HG02759 (cell line): Measurements from ENCODE around the gene GSG1L.

Experiments
- ATAC-seq: cut with Tn5 transposase; IDR thresholded peaks from one replicate; pipeline ENCODE4 v1.9.1; 2021; ENCODE audit warnings: mild to moderate bottlenecking, moderate library complexity; ENCODE audit not compliant: unreplicated experiment

Gene GSG1L

DNA sequence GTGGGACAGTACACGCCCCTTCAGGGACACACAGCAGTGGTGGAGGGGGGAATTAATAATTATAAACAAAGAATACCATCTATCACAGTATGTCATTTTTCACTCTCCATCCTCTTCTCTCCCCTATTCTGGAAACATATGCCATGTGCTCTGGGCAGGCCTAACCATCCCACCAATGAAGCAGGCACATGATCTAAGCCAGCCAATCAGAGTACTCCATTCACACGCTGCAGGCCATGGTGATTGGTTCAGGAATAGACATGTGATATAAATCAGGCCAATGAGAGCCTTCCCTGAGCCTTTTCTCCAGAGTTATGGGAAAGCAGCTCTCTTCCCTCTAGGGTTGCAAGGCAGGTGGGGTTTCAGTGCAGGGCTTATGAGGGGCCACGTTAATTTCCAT is 36.5 kb downstream of the GSG1L start:
- ATAC-seq: no peak

DNA sequence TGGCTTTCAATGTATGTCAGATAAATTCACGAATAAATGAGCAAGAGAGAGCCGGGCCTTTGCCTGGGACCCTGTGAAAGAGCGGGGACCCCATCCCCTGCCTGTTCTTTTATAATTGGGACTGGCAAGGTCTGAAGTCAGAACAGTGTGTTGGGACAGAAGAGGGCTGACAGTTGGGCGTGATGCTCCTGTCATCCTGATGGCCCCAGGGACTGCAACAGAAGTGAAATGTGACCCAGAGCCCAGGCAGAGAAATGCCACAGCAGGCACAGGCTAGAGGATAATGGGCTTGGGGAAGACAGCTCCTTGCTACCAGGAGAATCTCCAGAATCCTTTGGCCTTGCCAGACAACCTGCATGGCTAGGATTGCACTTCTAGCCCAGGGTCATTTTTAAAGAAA is 37.9 kb downstream of the GSG1L start:
- no peak for ATAC-seq

DNA sequence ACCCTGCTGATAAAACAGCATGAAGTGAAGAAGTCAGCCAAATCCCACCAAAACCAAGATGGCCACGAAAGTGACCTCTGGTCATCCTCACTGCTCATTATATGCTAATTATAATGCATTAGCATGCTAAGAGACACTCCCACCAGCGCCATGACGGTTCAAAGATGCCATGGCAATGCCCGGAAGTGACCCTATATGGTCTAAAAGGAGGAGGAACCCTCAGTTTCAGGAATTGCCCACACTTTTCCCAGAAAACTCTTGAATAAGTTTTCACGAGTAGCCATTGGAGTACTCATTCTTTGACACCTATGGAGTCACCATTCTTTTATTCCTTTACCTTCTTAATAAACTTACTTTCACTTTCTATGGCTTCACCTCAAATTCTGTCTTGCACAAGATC is 44.3 kb downstream of the GSG1L start:
- ATAC-seq: no peak

DNA sequence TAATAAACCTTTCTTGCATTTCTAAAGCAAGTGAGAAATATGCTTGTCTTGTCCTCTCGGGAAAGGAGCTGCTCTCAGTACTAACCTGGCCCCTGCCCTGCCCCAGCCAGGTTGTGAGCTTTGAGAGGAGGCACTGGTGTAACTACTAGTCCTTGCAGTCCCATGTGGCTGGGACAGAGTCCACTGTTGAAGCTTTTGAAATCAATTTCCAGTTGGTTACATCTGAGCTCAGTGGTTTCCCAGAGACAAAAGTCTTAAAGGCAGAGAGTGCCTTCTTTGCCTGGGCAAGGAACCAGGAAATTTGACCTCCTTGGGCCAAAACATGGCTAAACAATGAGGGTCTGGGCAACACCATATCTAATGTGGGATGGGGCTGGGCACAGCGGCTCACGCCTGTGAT is 48.7 kb downstream of the GSG1L start:
- ATAC-seq: no peak

DNA sequence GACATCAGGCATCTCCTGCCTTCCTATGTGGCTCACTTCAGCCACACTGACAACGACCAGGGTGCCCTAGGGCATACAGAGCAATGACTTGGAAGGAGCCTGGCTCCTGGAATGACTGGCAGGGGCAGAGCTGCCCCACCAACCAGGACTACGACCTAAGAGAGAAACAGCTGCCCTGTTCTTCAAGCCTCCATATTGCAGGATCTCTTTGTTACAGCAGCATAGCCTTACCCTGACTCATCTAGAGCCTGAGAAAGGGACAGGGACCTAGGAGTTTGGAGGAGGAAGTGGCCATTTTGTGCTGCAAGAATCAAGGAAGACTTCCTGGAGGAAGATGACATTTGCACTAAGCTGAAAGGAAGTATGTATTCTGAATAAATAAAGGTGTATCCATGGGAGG is 49.6 kb downstream of the GSG1L start:
- ATAC-seq: no peak

DNA sequence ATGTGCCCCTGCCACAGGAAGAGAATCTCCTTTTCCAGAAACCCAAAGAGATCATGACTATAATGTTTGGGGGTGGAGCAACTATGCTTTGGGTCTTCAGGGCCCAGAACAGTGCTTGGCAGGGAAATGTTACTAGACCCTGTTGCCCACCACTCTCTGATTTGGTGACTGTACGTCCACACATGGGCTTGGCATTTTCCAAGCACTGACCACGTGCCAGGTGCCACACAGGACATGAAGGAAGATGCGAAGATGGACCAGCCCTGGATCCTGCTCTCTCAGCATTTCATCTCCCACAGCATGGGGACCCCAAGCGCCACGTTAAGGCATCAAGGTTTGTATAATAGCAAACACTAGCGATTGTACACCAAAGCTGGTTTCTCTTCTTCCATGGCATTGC is 50.1 kb downstream of the GSG1L start:
- ATAC-seq: no peak

DNA sequence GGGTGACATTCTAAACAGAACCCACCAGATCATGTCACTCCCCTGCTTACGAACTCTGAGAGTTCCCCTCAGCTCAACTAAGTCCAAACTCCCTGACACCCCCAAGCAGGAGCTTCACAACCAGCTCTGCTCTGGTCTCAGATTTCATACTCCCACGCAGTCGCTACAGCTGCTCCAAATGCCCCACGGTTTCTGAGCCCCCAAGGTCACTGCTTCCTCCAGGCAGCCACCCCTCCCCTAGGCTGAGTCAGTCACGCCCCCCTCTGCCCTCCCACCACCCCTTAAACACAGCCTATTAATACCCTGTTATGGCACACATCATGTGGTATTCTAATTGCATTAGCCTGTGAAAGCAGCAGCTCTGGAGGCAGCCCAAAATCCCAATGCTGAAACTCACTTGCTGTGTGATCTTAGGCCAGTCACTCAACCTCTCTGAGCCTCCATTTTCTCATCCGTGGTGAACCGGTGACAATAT is 51.5 kb downstream of the GSG1L start:
- no peak for ATAC-seq

DNA sequence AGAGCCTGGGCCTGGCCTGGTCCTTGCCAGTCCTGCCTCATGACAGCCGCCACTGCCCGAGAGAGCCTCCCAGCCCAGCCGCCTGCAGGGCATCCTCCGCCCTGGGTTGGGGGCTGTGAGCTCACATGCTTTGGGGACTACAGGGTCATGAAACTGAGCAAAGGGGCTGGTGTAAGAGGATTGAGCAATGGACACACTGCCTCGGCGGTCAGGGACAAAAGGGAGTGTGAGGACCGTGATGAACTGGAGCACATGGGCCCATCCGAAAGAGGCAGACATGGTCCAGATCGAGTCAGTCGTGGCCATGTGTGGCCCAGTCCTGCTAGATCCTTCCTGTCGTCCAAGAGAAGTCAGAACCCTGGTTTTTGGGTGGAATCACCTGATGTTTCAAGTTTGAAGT is 52.3 kb downstream of the GSG1L start:
- ATAC-seq: no peak

DNA sequence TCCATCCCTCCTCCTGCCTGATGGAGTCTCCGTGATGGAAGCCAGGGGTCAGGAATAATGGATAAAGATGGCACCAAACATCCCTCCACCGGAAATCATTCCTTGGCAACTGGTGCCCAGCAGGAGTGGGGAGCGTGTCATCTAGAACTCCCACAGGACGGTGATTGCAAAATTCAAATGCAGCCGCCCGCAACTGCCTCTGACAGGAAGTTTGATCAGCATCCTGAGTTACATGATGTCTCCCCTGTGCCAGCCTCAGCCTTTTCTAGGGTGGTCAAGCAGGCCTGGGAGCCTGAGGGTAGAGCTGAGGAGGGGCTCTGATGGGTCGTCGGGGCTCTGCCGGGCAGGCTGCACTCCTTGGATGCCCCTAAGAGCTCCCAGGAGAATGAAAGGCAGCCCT is 52.8 kb downstream of the GSG1L start:
- no peak for ATAC-seq

DNA sequence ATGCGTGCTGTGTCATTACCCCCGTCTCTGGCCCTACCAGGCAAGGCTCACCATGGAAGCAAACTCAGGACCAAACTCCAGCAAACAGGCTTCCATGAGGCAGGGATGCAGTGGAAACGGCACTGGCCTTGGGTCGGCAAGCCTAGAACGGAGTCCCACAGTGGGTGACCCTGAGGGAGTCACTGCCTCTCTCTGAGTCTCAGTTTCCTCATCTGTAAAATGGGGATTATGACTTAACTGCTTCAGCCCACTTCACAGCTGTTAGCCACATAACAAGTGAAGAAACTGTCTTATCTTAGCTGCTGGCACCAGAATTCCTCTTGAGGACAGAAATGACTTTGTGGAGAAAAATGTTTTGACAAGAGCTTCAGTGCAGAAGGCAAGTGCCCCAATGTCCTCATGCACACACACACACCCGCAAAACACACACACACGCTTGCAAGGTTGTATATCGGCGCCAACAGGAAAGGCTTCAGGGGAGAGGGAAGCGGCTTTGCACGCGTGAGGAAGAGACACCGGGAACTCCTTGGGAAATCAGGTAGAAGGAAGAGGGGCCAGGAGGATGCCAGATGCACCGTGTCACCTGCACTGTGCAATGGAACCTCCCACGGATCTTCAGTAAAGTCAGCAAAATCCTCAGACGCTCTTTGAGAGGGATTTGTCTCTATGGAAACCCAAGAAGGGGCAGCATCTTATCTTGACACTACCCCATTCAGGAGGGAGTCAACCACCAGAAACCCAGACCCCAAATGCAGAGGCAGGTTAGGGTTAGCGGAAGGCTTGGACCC is 53.7 kb downstream of the GSG1L start:
- no peak for ATAC-seq

DNA sequence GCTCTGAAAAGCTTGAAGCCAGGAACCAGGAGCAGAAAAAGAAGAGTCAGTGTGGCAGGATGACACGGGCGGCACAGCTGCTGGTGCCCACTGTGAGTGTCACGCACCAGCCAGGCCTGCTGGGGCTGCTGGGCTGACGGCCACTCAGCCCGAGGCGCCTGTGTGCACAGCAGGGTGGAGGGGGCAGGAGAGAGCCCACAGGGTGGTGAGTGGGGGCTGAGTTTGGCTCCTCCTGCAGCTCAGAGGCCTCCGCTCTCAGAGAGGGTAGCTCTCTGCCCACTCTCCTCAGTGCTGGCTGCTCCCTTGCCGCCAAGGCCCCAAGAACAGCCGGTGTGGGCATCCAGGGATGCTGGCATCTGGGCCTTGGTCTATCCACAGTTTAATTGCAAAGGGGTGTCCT is 59.6 kb downstream of the GSG1L start:
- ATAC-seq: no peak

DNA sequence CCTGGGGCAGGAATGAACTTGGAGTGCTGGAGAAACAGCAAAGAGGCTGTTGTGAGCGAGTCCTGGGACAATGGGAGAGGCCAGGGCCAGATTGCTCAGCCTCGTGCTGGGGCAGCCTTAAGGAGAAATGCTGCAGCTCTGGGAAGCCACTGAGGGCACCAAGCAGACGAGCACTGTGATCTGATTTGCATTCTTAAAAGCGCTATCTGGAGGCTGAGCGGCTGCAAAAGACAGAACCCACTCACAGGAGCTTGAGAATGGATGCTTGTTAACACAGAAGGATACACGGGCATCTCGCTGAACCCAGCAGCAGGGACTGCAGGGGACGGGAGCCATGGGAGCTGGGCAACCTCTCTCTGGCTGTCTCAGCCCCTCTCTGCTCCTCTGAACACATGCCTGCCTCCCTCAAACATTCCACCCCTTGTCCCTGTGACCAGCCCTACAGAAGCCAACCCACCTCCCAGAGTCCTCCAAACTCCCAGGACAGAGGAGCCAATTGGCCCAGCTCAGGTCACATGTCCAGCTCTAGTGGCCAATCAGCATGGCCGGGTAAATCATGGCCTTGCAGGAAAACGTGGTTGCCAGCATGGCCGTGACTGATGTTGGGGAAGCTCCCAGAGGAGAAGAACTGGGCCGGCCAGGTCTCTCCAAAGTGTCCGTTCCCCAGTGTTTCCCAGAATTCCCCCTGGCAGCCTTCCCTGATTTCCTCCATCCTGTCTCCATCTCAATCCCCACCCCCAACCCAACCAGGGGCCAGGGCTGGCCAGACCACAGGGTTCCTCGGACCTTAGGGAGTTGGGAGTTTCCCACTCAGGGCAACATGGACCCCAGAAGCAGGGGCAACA is 60.3 kb downstream of the GSG1L start:
- no peak for ATAC-seq

DNA sequence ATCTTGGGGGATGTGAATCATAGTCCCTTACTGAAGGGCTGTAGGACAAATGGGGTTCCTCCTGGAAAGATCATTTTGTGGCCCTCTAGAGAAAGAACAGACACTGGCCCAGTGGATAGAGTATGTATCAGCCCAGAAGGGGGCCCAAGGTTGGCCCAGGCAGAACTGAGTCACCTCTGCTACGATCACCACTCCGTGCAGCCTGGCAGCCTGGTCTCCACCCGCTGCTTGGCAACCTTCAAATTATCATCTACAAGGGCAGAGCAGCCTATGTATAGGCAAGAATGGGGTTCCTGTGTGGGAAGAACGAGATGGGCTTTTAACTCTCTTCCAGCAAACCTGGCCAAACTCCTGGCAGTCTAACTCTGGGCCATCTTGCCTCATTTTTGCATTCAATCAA is 61.9 kb downstream of the GSG1L start:
- no peak for ATAC-seq

DNA sequence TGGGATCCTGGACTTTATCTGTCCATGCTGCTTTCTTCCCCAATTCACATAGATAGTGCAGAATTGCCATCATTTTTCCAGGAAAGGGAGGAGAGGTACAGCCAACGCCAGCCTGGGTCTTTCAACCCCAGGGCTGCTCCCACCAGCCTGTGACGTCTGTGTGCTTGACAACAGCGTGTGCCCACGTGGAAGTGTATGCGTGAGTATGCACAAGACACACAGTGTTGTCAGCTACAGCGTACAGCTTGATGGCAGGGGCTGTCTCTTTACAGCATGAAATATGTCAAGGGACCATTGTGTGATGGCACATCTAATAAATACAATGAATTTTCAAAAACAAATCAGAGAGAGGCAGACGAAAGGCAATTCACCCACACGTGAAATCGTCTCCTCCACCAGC is 62.3 kb downstream of the GSG1L start:
- no peak for ATAC-seq

DNA sequence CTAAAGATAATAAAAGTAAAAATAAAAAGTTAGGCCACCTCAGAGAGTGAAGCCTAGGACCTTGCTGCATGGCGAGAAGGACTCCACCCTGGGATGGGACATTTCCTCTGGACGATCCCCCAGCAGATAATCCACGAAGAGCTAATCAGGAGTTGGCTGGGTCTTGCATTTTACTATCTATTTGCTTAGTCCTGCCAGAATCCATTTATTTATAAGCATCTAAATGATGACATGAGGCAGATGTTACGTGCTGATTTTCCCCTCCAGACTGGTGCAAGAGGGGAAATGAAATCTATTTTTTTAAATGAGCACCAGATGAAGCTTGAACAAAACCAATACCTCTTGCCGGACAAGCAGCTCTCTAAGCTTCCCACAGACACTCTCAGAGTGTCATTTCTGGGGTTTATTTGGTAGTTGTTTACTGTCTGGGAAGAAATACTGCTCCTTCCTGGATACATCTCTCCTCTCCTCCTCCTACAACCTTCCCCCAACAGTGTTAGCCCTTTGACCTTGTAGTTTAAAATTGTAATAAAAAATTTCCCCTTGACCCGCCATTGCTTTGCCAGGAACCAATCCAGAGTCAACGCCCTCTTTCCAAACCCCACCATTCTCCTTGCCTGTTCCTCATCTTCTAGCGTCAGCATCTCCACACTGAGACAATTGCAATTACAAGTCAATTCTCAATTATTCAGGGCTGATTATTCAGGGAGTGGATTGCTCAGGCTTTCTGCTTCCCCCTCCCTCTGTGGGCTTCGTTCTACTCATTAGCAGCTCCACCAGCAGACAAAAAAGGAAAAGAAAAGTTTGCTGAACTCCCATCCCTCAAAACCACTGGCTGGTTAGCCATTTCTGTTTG is 63.0 kb downstream of the GSG1L start:
- no peak for ATAC-seq

DNA sequence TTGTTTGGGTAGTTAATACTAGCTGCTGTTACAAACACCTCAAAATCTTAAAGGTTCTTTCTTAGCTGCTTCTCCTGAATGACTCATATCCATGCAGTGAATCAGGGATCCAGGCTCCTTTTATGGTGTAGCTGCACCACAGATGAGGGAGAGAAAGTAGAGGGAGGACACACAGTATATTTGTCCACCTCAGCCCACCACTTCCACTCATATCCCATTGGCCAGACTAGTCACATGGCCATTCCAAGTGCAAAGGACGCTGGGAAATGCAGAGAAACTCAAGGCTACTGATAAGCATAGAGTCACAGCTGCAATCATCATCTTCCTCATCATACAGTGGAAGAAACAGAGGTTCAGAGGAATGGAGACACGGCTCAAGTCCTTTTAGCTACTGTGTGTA is 63.8 kb downstream of the GSG1L start:
- ATAC-seq: no peak

DNA sequence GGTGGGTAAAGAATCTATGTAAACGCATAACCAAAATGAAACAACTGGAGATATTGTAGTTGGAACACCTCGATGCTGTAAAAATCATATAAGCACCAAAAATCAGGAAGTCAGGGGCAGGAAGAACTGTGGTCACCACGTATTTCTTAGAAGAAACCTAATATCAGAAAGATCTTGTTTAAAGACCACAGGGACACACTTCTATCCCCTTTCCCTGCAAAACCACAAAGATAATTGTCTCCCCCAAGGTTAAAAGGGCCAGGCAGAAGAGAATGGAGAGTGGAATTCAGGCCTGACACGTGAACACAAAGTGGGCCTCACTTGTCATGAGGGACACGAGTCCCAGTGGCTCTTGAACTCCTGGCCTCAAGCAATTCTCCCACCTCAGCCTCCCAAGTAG is 68.1 kb downstream of the GSG1L start:
- no peak for ATAC-seq

DNA sequence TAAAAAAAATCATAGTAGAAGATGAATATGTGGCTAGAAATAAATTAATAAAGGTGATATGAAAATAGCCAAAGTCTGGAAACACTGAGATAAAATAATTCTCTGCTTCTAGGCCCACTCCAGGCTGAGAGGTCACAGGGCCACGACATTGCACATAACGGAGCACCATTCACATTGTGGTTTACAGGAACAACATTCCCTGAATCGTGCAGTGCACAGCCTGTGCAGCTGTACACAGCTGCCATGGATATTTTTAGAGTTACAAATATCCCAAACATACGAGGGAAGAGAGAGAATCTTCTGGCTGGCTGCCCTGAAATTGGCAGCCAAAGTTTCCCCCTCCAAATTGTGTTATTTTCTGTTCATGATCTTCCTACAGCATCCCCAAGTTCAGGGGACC is 68.8 kb downstream of the GSG1L start:
- ATAC-seq: no peak

DNA sequence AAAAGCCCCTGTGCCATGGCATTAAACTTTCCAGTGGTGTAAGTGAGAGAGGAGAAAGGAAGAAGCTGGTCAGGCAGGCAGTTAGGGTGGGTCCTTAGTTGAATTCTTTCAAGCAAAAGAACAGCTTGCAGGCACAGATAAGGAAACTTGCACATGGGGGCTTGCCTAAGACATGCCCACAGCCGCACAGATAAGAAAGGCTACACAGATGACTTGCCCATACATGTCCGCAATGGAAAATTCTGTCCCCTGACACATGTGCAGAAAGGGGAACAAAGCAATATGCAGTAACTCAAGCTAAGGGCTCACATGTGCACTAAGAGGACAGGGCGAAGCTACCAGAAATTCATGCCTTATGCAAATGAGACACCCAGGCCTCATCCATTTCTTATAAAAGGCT is 69.9 kb downstream of the GSG1L start:
- ATAC-seq: no peak

DNA sequence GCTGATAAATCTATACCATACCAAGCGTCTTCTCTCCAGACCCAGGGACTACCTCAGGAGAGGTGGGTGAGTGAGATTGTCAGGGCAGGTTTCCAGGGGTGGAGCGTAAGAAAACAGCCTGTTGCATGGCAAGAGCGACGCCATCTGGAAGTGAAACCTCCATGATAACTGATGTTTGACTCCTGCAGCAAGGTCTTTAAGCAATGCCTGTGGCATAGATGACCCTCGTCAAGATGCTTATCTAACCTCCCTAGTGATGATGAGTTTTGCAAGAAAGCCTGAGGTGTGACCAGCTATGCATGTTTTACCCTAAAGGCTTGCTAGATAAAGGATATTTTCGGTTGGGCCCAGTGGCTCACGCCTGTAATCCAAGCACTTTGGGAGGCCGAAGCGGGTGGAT is 71.6 kb downstream of the GSG1L start:
- ATAC-seq: no peak

DNA sequence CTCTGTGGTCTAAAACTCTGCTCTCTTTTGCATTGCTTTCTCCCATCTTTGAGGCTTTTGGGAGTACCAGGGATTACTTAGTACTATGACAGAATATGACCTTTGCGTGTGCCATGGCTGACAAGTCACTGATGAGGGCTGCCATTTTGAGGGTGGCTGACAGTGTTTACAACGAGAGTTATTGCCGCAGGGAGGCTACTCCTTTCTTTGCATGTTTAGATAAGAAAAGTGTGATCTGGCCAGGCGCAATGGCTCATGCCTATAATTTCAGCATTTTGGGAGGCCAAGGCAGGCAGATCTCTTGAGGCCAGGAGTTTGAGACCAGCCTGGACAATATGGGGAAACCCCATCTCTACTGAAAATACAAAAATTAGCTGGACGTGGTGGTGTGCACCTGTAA is 77.5 kb downstream of the GSG1L start:
- ATAC-seq: no peak
